ENCODE data around the gene ASPG. TPM values are rescaled to one million over a fixed set of nuclear protein-coding genes. Genes with fewer than 3 reads are reported as not detected.

The ASPG gene
- total and polyA plus RNA-seq, 2 donors (not counting 1 experiment from before 2014, with no cell fraction given), result not detected

- Histone ChIP-seq H3K9ac (ENCODE audit: insufficient read depth, low read length) (no peak overlapping the region), H4K20me1 (ENCODE audit: control insufficient read depth, extremely low read depth, insufficient read depth, low read length) (no peaks in the 10 kb centered on the region), H3K4me2 (ENCODE audit: extremely low read depth, insufficient read depth, low read length) (no peak overlapping the region), H3K4me3 (replicated peaks in 1 of 4; ENCODE audit: control extremely low read depth in 1 of 4, insufficient read depth in 1 of 4, low read depth in 3 of 4, low read length in 4 of 4) (no peak overlapping the region), H3K36me3 (ENCODE audit: control insufficient read depth, insufficient read depth, low read length) (no peaks in the 10 kb centered on the region), H3K27ac (ENCODE audit: insufficient read depth, low read length) (no peak overlapping the region), H3K4me1 (ENCODE audit: control insufficient read depth, extremely low read depth, insufficient read depth, low read length) (no peaks in the 10 kb centered on the region), H3K27me3 (ENCODE audit: control insufficient read depth, insufficient read depth, low read length) (no peaks in the 10 kb centered on the region), H3K79me2 (ENCODE audit: control insufficient read depth, insufficient read depth, low read length) (no peaks in the 10 kb centered on the region), H3K9me3 (ENCODE audit: control insufficient read depth, insufficient read depth, low read depth, low read length) (no peaks in the 10 kb centered on the region), H2AFZ (ENCODE audit: low read length) (no peak overlapping the region)
- TF ChIP-seq EZH2 (IDR thresholded peaks at IDR 0.05; ENCODE audit: low read length, missing control alignments), result no peak
- no peak for TF ChIP-seq CTCF (conservative IDR thresholded peaks at IDR 0.05 in 1 of 2, IDR thresholded peaks at IDR 0.05 in 1 of 2; ENCODE audit: low read depth in 1 of 2, low read length in 2 of 2)
- DNase-seq (ENCODE audit: low read depth in 2 of 2), result no peak
Observed at GRCh38 chr14:104099096-104100041, 13.9 kb downstream of the ASPG start.

- H3K4me2 ChIP-seq (ENCODE audit: extremely low read depth, insufficient read depth, low read length), result no peak overlapping the region
- H4K20me1 ChIP-seq (ENCODE audit: control insufficient read depth, extremely low read depth, insufficient read depth, low read length), result no peaks in the 10 kb centered on the region
- H3K27me3 ChIP-seq (ENCODE audit: control insufficient read depth, insufficient read depth, low read length), result no peaks in the 10 kb centered on the region
- H3K27ac ChIP-seq (ENCODE audit: insufficient read depth, low read length), result no peak overlapping the region
- H3K4me3 ChIP-seq (replicated peaks in 1 of 4; ENCODE audit: control extremely low read depth in 1 of 4, insufficient read depth in 1 of 4, low read depth in 3 of 4, low read length in 4 of 4), result no peak overlapping the region
- H3K9ac ChIP-seq (ENCODE audit: insufficient read depth, low read length), result no peak overlapping the region
- no peaks in the 10 kb centered on the region for H3K4me1 ChIP-seq (ENCODE audit: control insufficient read depth, extremely low read depth, insufficient read depth, low read length)
- no peaks in the 10 kb centered on the region for H3K79me2 ChIP-seq (ENCODE audit: control insufficient read depth, insufficient read depth, low read length)
- H3K36me3 ChIP-seq (ENCODE audit: control insufficient read depth, insufficient read depth, low read length), result no peaks in the 10 kb centered on the region
- TF ChIP-seq EZH2 (IDR thresholded peaks at IDR 0.05; ENCODE audit: low read length, missing control alignments) (no peak), CTCF (conservative IDR thresholded peaks at IDR 0.05 in 1 of 2, IDR thresholded peaks at IDR 0.05 in 1 of 2; ENCODE audit: low read depth in 1 of 2, low read length in 2 of 2) (no peak)
- no peaks in the 10 kb centered on the region for H3K9me3 ChIP-seq (ENCODE audit: control insufficient read depth, insufficient read depth, low read depth, low read length)
- no peak for DNase-seq (ENCODE audit: low read depth in 2 of 2)
- no peak overlapping the region for H2AFZ ChIP-seq (ENCODE audit: low read length)
Observed at GRCh38 chr14:104100171-104101085, 14.9 kb downstream of the ASPG start.

- no peak overlapping the region for H3K9ac ChIP-seq (ENCODE audit: insufficient read depth, low read length)
- no peak overlapping the region for H3K4me2 ChIP-seq (ENCODE audit: extremely low read depth, insufficient read depth, low read length)
- no peaks in the 10 kb centered on the region for H3K27me3 ChIP-seq (ENCODE audit: control insufficient read depth, insufficient read depth, low read length)
- H3K4me1 ChIP-seq (ENCODE audit: control insufficient read depth, extremely low read depth, insufficient read depth, low read length), result no peaks in the 10 kb centered on the region
- no peak overlapping the region for H2AFZ ChIP-seq (ENCODE audit: low read length)
- no peaks in the 10 kb centered on the region for H3K36me3 ChIP-seq (ENCODE audit: control insufficient read depth, insufficient read depth, low read length)
- H3K4me3 ChIP-seq (replicated peaks in 1 of 4; ENCODE audit: control extremely low read depth in 1 of 4, insufficient read depth in 1 of 4, low read depth in 3 of 4, low read length in 4 of 4), result no peak overlapping the region
- TF ChIP-seq CTCF (conservative IDR thresholded peaks at IDR 0.05 in 1 of 2, IDR thresholded peaks at IDR 0.05 in 1 of 2; ENCODE audit: low read depth in 1 of 2, low read length in 2 of 2) (no peak), EZH2 (IDR thresholded peaks at IDR 0.05; ENCODE audit: low read length, missing control alignments) (no peak)
- H3K9me3 ChIP-seq (ENCODE audit: control insufficient read depth, insufficient read depth, low read depth, low read length), result no peaks in the 10 kb centered on the region
- no peaks in the 10 kb centered on the region for H3K79me2 ChIP-seq (ENCODE audit: control insufficient read depth, insufficient read depth, low read length)
- no peak overlapping the region for H3K27ac ChIP-seq (ENCODE audit: insufficient read depth, low read length)
- DNase-seq (ENCODE audit: low read depth in 2 of 2), result no peak
- H4K20me1 ChIP-seq (ENCODE audit: control insufficient read depth, extremely low read depth, insufficient read depth, low read length), result no peaks in the 10 kb centered on the region
Observed at GRCh38 chr14:104101086-104101621, 15.7 kb downstream of the ASPG start.
